ENCODE data around the gene CCL3.

GRCh38 chr17:36104701-36105181 is 14.8 kb upstream of the CCL3 start:
- TF ChIP-seq SIN3A (IDR thresholded peaks at IDR 0.05; ENCODE audit: borderline replicate concordance, insufficient read depth, low read depth, low read length): no peak
- TF ChIP-seq CTCF (IDR thresholded peaks at IDR 0.05): no peak

Measured in Panc1 (cell line).